ENCODE data around the gene BTBD9. TPM values are rescaled to one million over a fixed set of nuclear protein-coding genes. Genes with fewer than 3 reads are reported as not detected.

The BTBD9 gene
- total RNA-seq, 1 donor from 2014 or later: 32.6 TPM

GRCh38 chr6:38160831-38161230 lies 478.9 kb downstream of the BTBD9 start:
- DNase-seq: no peak

- no peak for DNase-seq
These were observed 480.1 kb downstream of the BTBD9 start for GRCh38 chr6:38159596-38159995.

GRCh38 chr6:38158762-38159350 lies 480.9 kb downstream of the BTBD9 start:
- DNase-seq: no peak

GRCh38 chr6:38157905-38158304 lies 481.8 kb downstream of the BTBD9 start:
- no peak for DNase-seq

GRCh38 chr6:38156818-38157565 lies 482.7 kb downstream of the BTBD9 start:
- DNase-seq: no peak

GRCh38 chr6:38155621-38156204 lies 484.0 kb downstream of the BTBD9 start:
- DNase-seq: no peak

- no peak for DNase-seq
These were observed 484.6 kb downstream of the BTBD9 start for GRCh38 chr6:38155144-38155543.

GRCh38 chr6:38154731-38155130 lies 485.0 kb downstream of the BTBD9 start:
- DNase-seq: no peak

GRCh38 chr6:38153798-38154345 lies 485.9 kb downstream of the BTBD9 start:
- no peak for DNase-seq

GRCh38 chr6:38153076-38153797 lies 486.5 kb downstream of the BTBD9 start:
- DNase-seq: no peak

GRCh38 chr6:38152620-38153019 lies 487.1 kb downstream of the BTBD9 start:
- DNase-seq: no peak

- DNase-seq: no peak
These were observed 487.9 kb downstream of the BTBD9 start for GRCh38 chr6:38151580-38152500.

- DNase-seq: no peak
These were observed 488.9 kb downstream of the BTBD9 start for GRCh38 chr6:38150681-38151296.

- no peak for DNase-seq
These were observed 489.7 kb downstream of the BTBD9 start for GRCh38 chr6:38150021-38150420.

GRCh38 chr6:38149531-38149930 lies 490.2 kb downstream of the BTBD9 start:
- DNase-seq: no peak

- no peak for DNase-seq
These were observed 491.1 kb downstream of the BTBD9 start for GRCh38 chr6:38148606-38149005.

- no peak for DNase-seq
These were observed 493.0 kb downstream of the BTBD9 start for GRCh38 chr6:38146734-38147027.

- no peak for DNase-seq
These were observed 493.6 kb downstream of the BTBD9 start for GRCh38 chr6:38146021-38146733.

- DNase-seq: no peak
These were observed 495.3 kb downstream of the BTBD9 start for GRCh38 chr6:38144365-38144945.

Data from tongue (tissue), 2 donors.